Rectal smooth muscle tissue (tissue), 1 donor: ENCODE data around the gene APP.

Experiments
- H3K27ac ChIP-seq: one replicate; pipeline ENCODE4 v1.7.0; 2013; ENCODE audit warnings: low read depth, low read length, inconsistent platforms
- H3K27me3 ChIP-seq: one replicate; pipeline ENCODE4 v1.7.0; 2013; ENCODE audit warnings: low read length; ENCODE audit not compliant: control insufficient read depth, insufficient read depth
- H3K36me3 ChIP-seq: one replicate; pipeline ENCODE4 v1.7.0; 2013; ENCODE audit warnings: low read length; ENCODE audit not compliant: control insufficient read depth, insufficient read depth
- H3K4me1 ChIP-seq: one replicate; pipeline ENCODE4 v1.7.0; 2013; ENCODE audit warnings: low read length; ENCODE audit not compliant: control insufficient read depth, insufficient read depth
- H3K4me3 ChIP-seq: one replicate; pipeline ENCODE4 v1.7.0; 2013; ENCODE audit warnings: low read length
- H3K9ac ChIP-seq: one replicate; pipeline ENCODE4 v1.7.0; 2013; ENCODE audit warnings: low read length

Gene APP

DNA sequence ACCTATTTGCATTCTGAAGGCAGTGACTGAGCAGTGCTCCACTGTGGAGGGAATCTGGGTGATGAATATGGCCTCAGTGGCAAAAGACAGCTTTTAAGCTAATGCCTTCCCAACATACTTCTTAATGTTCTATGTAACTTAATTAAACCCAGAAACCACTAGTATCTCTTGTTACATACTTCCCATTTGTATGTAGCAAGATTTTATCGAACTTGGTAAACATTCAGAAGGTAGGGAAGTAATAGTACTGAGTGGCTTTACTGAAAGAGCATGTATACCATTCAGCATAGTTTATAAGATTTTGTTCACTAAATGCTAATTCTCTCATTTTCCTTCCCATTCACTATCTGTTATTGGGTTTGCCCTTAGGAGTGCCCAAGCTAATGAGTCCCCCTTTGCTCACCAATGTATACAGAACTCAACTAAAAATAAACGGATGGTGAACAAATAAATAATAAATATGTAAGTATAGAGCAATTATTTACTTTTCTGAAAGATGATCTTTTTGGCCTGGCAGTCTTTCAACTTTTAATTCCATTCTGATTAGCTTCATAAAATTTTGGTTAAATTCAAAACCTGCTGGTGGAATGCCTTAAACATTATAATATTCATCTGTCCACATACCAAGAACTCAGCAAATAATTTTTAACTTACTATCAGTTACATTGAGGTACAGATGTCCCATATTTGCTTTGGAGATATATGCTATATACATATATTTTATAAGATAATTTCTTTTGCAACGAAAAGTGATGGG, 204.4 kb downstream of the APP start:
- no peak overlapping the region for H3K4me3 ChIP-seq
- no peaks in the 10 kb centered on the region for H3K4me1 ChIP-seq
- H3K36me3 ChIP-seq: no peaks in the 10 kb centered on the region
- H3K9ac ChIP-seq: no peak overlapping the region
- H3K27ac ChIP-seq: no peak overlapping the region
- H3K27me3 ChIP-seq: no peaks in the 10 kb centered on the region

GRCh38 chr21:25964926-25965325, 205.6 kb downstream of the APP start:
- Histone ChIP-seq H3K4me1 (no peaks in the 10 kb centered on the region), H3K27me3 (no peaks in the 10 kb centered on the region), H3K36me3 (no peaks in the 10 kb centered on the region), H3K27ac (no peak overlapping the region), H3K4me3 (no peak overlapping the region), H3K9ac (no peak overlapping the region)

DNA sequence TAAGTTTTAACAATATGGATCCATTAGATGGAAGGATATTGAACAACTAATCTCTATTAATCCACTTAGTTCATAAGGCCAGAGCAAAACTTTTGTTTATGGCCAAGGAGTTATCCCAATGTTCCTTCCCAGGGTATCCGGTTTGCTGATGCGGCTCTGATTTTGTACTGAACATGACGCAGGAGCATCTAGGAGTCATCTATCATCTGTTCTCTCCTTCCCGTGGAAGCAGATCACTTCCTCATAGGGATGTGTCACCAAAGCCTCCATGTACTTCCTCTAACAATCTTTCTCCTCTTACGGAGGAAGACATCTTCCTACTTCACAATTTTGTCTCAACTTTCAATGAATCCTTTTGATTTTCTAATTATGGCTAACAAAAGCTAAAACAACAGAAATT, 206.6 kb downstream of the APP start:
- Histone ChIP-seq H3K27ac (peak overlapping the region; percentile 17), H3K36me3 (no peaks in the 10 kb centered on the region), H3K9ac (no peak overlapping the region), H3K4me1 (no peaks in the 10 kb centered on the region), H3K4me3 (no peak overlapping the region), H3K27me3 (no peaks in the 10 kb centered on the region)

DNA sequence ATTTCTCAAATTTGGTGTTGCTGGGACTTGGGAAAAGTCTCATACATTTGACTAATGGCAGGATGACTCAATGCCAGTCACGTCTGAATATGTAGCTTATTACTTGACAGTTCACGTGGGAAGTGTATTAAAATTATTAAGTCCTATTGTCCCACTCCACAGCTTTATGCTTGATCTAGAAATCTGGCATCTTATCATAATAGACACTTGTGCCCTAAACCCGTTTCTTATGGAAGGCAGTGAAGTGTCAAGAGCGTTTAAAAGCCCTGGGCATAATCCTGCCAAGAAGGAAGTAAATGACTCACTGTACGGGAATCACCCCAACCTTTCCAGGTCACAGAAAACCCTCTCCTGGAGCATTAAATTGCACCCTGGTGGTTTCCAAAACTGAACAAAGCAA, 207.4 kb downstream of the APP start:
- Histone ChIP-seq H3K27me3 (no peaks in the 10 kb centered on the region), H3K36me3 (no peaks in the 10 kb centered on the region), H3K9ac (no peak overlapping the region), H3K27ac (no peak overlapping the region), H3K4me3 (no peak overlapping the region), H3K4me1 (no peaks in the 10 kb centered on the region)

DNA sequence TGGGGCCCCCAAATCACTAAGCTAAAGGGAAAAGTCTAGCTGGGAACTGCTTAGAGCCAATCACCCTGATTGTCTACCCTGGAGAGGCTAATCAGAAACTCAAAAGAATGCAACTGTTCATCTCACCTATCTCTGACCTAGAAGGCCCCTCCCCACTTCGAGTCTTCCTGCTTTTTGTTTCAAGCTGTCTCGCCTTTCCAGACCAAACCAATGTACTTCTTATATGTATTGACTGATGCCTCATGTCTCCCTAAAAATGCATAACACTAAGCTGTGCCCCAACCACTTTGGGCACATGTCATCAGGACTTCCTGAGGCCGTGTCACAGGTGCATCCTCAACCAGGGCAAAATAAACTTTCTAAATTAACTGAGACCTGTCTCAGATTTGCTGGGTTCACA, 209.5 kb downstream of the APP start:
- Histone ChIP-seq H3K27me3 (no peaks in the 10 kb centered on the region), H3K9ac (no peak overlapping the region), H3K4me1 (no peaks in the 10 kb centered on the region), H3K4me3 (no peak overlapping the region), H3K27ac (no peak overlapping the region), H3K36me3 (no peaks in the 10 kb centered on the region)

GRCh38 chr21:25960402-25960801, 210.2 kb downstream of the APP start:
- Histone ChIP-seq H3K4me1 (no peaks in the 10 kb centered on the region), H3K9ac (no peak overlapping the region), H3K27ac (no peak overlapping the region), H3K27me3 (no peaks in the 10 kb centered on the region), H3K36me3 (no peaks in the 10 kb centered on the region), H3K4me3 (no peak overlapping the region)

DNA sequence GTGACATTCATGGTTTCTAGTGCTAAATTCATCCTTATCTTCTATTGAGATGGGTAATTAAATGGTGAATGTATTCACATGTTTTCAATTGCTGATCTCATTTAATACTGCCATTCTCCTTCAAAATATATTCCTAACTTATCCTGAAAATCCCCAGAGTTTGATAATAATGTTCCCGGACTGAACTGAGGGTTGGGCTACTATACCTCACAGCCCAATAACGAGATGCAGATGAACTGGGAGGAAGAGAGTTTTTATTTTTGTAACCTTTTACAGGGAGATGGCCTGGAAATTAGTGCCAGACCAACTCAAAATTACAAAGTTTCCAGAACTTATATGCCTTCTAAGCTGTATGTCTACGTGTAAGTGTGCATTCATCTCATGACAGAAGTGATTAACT, 210.8 kb downstream of the APP start:
- no peaks in the 10 kb centered on the region for H3K36me3 ChIP-seq
- no peaks in the 10 kb centered on the region for H3K4me1 ChIP-seq
- no peak overlapping the region for H3K4me3 ChIP-seq
- no peak overlapping the region for H3K27ac ChIP-seq
- no peak overlapping the region for H3K9ac ChIP-seq
- H3K27me3 ChIP-seq: no peaks in the 10 kb centered on the region

- H3K4me1 ChIP-seq: no peaks in the 10 kb centered on the region
Measured at GRCh38 chr21:25956993-25957714, 213.4 kb downstream of the APP start.

DNA sequence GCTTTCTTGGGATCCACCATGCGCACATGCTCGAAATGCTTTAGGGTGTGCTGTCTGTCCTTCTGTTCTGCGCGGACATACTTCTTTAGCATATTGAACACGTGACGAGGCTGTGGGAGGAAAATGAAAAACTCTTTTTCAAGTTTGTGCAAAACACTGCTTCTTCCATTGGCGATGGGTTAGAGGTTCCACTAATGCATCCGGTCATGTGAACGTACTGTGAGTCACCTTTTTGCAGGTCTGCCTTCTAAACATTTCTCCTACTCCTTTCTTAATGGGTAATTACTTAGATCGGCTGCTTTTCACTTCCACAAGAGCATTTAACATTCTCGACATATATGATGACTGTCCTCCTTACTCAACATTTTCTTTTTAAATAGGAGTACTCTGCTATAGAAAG, 214.9 kb downstream of the APP start:
- Histone ChIP-seq H3K9ac (no peak overlapping the region), H3K4me1 (no peaks in the 10 kb centered on the region), H3K27ac (no peak overlapping the region), H3K4me3 (no peak overlapping the region), H3K36me3 (peaks cover 3% of the 10 kb centered on the region), H3K27me3 (no peaks in the 10 kb centered on the region)

More at GRCh38 chr21:25956993-25957714, 213.4 kb downstream of the APP start:
- H3K27me3 ChIP-seq: no peaks in the 10 kb centered on the region
- no peak overlapping the region for H3K27ac ChIP-seq
- H3K9ac ChIP-seq: no peak overlapping the region
- no peak overlapping the region for H3K4me3 ChIP-seq
- peaks cover 3% of the 10 kb centered on the region for H3K36me3 ChIP-seq

DNA sequence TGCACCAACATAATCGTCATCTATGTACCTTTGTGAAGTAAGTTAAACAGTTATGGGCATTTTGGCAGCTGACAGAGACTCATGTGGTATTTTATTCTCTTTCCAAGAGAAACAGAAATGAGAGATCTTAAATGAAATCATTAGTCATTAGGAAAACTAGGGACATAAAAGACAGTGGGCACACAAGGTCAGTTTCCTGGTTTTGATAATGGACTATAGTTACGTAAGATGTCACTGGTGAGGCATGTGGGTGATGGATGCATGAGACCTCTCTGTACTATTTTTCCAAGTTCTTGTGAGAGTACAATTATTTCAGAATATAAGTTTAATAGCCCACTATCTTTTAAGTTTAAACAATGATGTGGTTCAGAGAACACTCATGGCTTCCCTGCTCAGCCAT, 216.9 kb downstream of the APP start:
- Histone ChIP-seq H3K27ac (no peak overlapping the region), H3K9ac (no peak overlapping the region)

GRCh38 chr21:25953196-25953595, 217.4 kb downstream of the APP start:
- no peaks in the 10 kb centered on the region for H3K4me1 ChIP-seq
- no peaks in the 10 kb centered on the region for H3K27me3 ChIP-seq
- H3K27ac ChIP-seq: no peak overlapping the region
- H3K4me3 ChIP-seq: no peak overlapping the region
- peaks cover 3% of the 10 kb centered on the region for H3K36me3 ChIP-seq
- no peak overlapping the region for H3K9ac ChIP-seq

More for the DNA sequence above, 216.9 kb downstream of the APP start:
- Histone ChIP-seq H3K27me3 (no peaks in the 10 kb centered on the region), H3K36me3 (peaks cover 3% of the 10 kb centered on the region), H3K4me1 (no peaks in the 10 kb centered on the region), H3K4me3 (no peak overlapping the region)

DNA sequence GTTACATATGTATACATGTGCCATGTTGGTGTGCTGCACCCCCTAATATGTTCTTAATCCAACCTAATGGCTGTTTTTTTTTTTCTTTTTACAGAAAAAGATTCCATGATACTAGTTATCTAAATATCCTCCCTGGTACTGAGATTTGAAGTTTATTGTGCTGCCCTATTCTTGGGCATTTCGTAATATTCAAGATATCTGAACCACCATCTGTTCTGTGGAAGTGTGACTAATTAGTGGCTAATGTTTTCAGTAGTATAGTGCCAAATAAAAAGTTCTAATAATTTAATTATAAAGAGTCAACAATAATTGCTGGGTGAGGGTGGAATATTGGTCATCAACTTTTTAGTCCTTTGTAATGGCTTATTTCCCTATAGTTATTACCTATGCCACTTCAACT, 218.3 kb downstream of the APP start:
- H3K27me3 ChIP-seq: no peaks in the 10 kb centered on the region
- H3K27ac ChIP-seq: no peak overlapping the region
- H3K4me3 ChIP-seq: no peak overlapping the region
- H3K4me1 ChIP-seq: no peaks in the 10 kb centered on the region
- peaks cover 3% of the 10 kb centered on the region for H3K36me3 ChIP-seq
- no peak overlapping the region for H3K9ac ChIP-seq

- Histone ChIP-seq H3K4me1 (no peaks in the 10 kb centered on the region), H3K9ac (no peak overlapping the region), H3K4me3 (no peak overlapping the region), H3K36me3 (peaks cover 3% of the 10 kb centered on the region), H3K27ac (no peak overlapping the region), H3K27me3 (no peaks in the 10 kb centered on the region)
Measured at GRCh38 chr21:25949701-25950100, 220.9 kb downstream of the APP start.
